Uterus (tissue), 4 donors: ENCODE data around the gene ASIC2. TPM values are rescaled to one million over a fixed set of nuclear protein-coding genes. Genes with fewer than 3 reads are reported as not detected.

Source experiments
- DNase-seq, 2 donors: peaks; one replicate each; pipeline ENCODE4 v3.0.0-alpha.2; 2019 to 2020
- H3K27ac ChIP-seq, 2 donors: fragments of 200-600 bp; sonication (generic); 1 replicate in 1 of 2; 2 replicates in 1 of 2; pipeline ENCODE4 v1.5.1; 2016 to 2018
- H3K27me3 ChIP-seq, 2 donors: fragments of 200-600 bp; sonication (generic); one replicate each; pipeline ENCODE4 v1.5.1; 2018 to 2019; ENCODE audit warnings: control low read depth in 1 of 2
- H3K36me3 ChIP-seq, 2 donors: fragments of 200-600 bp; sonication (generic); one replicate each; pipeline ENCODE4 v1.5.1; 2019; ENCODE audit warnings: control low read depth in 1 of 2
- H3K4me1 ChIP-seq, 2 donors: fragments of 200-600 bp; sonication (generic); one replicate each; pipeline ENCODE4 v1.5.1; 2018 to 2019; ENCODE audit warnings: control low read depth in 1 of 2
- H3K4me3 ChIP-seq, 2 donors: fragments of 200-600 bp; sonication (generic); 1 replicate in 1 of 2; 2 replicates in 1 of 2; pipeline ENCODE4 v1.5.1; 2018 to 2019; ENCODE audit warnings: mild to moderate bottlenecking in 1 of 2
- H3K9me3 ChIP-seq, 2 donors: fragments of 200-600 bp; sonication (generic); one replicate each; pipeline ENCODE4 v1.5.1; 2019; ENCODE audit warnings: control low read depth in 1 of 2
- CTCF ChIP-seq, 4 experiments: fragments of 200-600 bp in 2 of 4; fragments of 450-650 bp in 2 of 4; sonication (generic) in 2 of 4; IDR thresholded peaks; one replicate each; pipeline ENCODE4 v1.5.1; 2016 to 2019; ENCODE audit warnings: antibody characterized with exemption in 4 of 4, mild to moderate bottlenecking in 2 of 4, moderate library complexity in 1 of 4
- POLR2A ChIP-seq, 2 donors: fragments of 450-650 bp; IDR thresholded peaks; one replicate each; pipeline ENCODE4 v1.6.1; 2016; ENCODE audit warnings: antibody characterized with exemption in 2 of 2, mild to moderate bottlenecking in 1 of 2, moderate library complexity in 1 of 2
- intact Hi-C: fragments of 100-400 bp; cut with DNase I; formaldehyde crosslinking; loops from one replicate; pipeline ENCODE4 v1.15.1; 2023; ENCODE audit warnings: low total_unique reads
- total RNA-seq, 4 donors: library from RNA; depleted of rRNA in 3 of 4; stranded (reverse); fragments of >200 nt in 3 of 4; gene quantifications; one replicate each; pipeline versions ENCODE4 v1.1.0 to v1.2.4, GENCODE V29; 2014 to 2023
- donor health status: DM: yes; HTN: yes; CAD: no.

The ASIC2 gene
- total RNA-seq, 4 donors from 2014 or later: 1.2 to 1.4 TPM; not detected in 2

GRCh38 chr17:33291248-33292200 is 1.6 kb downstream of the ASIC2 start:
- intact Hi-C loops: no loop called here
- Histone ChIP-seq H3K36me3 (no peaks in the 10 kb centered on the region), H3K27ac (no peak overlapping the region), H3K4me1 (peaks cover 0 to 8% of the 10 kb centered on the region in 2 donors), H3K9me3 (no peaks in the 10 kb centered on the region), H3K4me3 (peak overlapping the region; percentile 21 to 39), H3K27me3 (no peaks in the 10 kb centered on the region)
- TF ChIP-seq CTCF (IDR thresholded peaks at IDR 0.05) (peak in 2 of 4 experiments; percentile 12 to 17), POLR2A (IDR thresholded peaks at IDR 0.05) (no peak)
- DNase-seq: no peak

GRCh38 chr17:33290253-33290652 is 2.8 kb downstream of the ASIC2 start:
- no peaks in the 10 kb centered on the region for H3K36me3 ChIP-seq
- no peaks in the 10 kb centered on the region for H3K9me3 ChIP-seq
- no peak for DNase-seq
- no peak overlapping the region for H3K27ac ChIP-seq
- intact Hi-C loops: no loop called here
- TF ChIP-seq CTCF (IDR thresholded peaks at IDR 0.05) (no peak), POLR2A (IDR thresholded peaks at IDR 0.05) (no peak)
- peaks cover 0 to 8% of the 10 kb centered on the region in 2 donors for H3K4me1 ChIP-seq
- H3K4me3 ChIP-seq: no peak overlapping the region
- H3K27me3 ChIP-seq: no peaks in the 10 kb centered on the region

- Histone ChIP-seq H3K9me3 (no peaks in the 10 kb centered on the region), H3K27me3 (no peaks in the 10 kb centered on the region), H3K27ac (no peak overlapping the region), H3K36me3 (no peaks in the 10 kb centered on the region), H3K4me1 (peaks cover 0 to 8% of the 10 kb centered on the region in 2 donors), H3K4me3 (no peak overlapping the region)
- DNase-seq: no peak
- intact Hi-C loops: no loop called here
- TF ChIP-seq CTCF (IDR thresholded peaks at IDR 0.05): no peak
- TF ChIP-seq POLR2A (IDR thresholded peaks at IDR 0.05): no peak
These were observed 4.1 kb downstream of the ASIC2 start for GRCh38 chr17:33288954-33289353.

- Histone ChIP-seq H3K4me1 (no peaks in the 10 kb centered on the region), H3K27me3 (no peaks in the 10 kb centered on the region), H3K4me3 (no peak overlapping the region), H3K9me3 (no peaks in the 10 kb centered on the region), H3K36me3 (no peaks in the 10 kb centered on the region), H3K27ac (no peak overlapping the region)
- intact Hi-C loops: no loop called here
- no peak for DNase-seq
- no peak for TF ChIP-seq POLR2A (IDR thresholded peaks at IDR 0.05)
- no peak for TF ChIP-seq CTCF (IDR thresholded peaks at IDR 0.05)
These were observed 5.9 kb downstream of the ASIC2 start for GRCh38 chr17:33287096-33287725.

GRCh38 chr17:33285413-33285812 is 7.7 kb downstream of the ASIC2 start:
- H3K4me3 ChIP-seq: no peak overlapping the region
- H3K27me3 ChIP-seq: no peaks in the 10 kb centered on the region
- no peak overlapping the region for H3K27ac ChIP-seq
- TF ChIP-seq POLR2A (IDR thresholded peaks at IDR 0.05) (no peak), CTCF (IDR thresholded peaks at IDR 0.05) (no peak)
- no peaks in the 10 kb centered on the region for H3K9me3 ChIP-seq
- H3K36me3 ChIP-seq: no peaks in the 10 kb centered on the region
- no peaks in the 10 kb centered on the region for H3K4me1 ChIP-seq
- DNase-seq: no peak
- intact Hi-C loops: no loop called here
